Spleen (tissue), 7 donors: ENCODE measurements around the gene NT5C1A.

Experiments
- POLR2A ChIP-seq, 3 donors: fragments of 450-650 bp; IDR thresholded peaks; one replicate each; pipeline ENCODE4 v1.5.1; 2017; ENCODE audit warnings: antibody characterized with exemption in 3 of 3, mild to moderate bottlenecking in 1 of 3
- POLR2AphosphoS5 ChIP-seq, 3 donors: sonication (generic); formaldehyde crosslinking; IDR thresholded peaks; one replicate each; pipeline ENCODE4 v1.5.1; 2017; ENCODE audit warnings: antibody characterized with exemption in 3 of 3
- TF ChIP-seq, protein P1 (sequence below), 11 experiments: fragments of 200-600 bp in 7 of 11; fragments of 450-650 bp in 4 of 11; sonication (generic) in 4 of 11; IDR thresholded peaks in 8 of 11; conservative IDR thresholded peaks in 3 of 11; 1 replicate in 7 of 11; 2 replicates in 4 of 11; pipeline versions ENCODE4 v1.4.0 to v1.8.0; 2016 to 2021; ENCODE audit warnings: antibody characterized with exemption in 11 of 11, inconsistent platforms in 4 of 11, mild to moderate bottlenecking in 1 of 11
- donor health status: DM: no; HTN: no; CAD: no; lungs with moderate emphysema.
- donor health status: DM: no; HTN: no; CAD: no.
- donor health status: DM: no; HTN: no; CAD: no.

DNA sequence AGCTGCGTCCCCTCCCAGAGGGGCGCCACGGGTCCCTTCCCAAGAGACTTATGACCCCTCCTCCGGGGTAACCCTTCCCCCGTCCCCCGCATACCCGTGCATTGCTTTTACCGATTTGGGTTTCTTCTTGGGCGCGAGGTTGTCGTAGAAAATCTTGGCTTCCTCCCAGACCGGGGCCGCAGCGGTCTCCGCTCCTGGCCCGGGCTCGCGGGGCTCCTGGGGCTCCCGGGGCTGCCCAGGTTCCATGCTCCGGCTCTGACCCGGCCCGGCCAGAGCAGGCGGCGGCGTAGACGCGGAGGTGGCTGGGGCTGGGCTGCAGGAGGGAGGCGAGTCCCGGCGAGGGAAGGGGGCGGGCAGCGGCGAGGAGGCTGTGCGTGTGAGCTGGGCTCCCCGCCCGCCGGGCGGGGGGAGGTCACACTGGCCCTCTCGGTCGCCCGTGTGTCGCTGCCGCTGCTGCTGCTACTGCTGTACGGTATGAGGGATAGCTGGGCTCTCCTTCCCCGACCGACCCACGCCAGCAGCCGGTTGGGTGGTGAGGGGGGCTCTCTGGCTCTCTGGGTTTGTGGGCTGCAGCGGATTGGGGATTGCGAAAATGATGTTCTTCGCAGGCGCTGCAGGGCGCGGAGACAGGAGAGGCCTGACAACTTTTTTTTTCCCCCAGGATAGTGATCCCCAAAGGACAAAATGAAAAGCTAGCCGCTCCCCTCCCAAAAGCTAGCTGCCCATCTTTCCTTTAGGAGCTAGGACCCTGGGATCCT is at the start of gene NT5C1A:
- TF ChIP-seq, protein P1, sequence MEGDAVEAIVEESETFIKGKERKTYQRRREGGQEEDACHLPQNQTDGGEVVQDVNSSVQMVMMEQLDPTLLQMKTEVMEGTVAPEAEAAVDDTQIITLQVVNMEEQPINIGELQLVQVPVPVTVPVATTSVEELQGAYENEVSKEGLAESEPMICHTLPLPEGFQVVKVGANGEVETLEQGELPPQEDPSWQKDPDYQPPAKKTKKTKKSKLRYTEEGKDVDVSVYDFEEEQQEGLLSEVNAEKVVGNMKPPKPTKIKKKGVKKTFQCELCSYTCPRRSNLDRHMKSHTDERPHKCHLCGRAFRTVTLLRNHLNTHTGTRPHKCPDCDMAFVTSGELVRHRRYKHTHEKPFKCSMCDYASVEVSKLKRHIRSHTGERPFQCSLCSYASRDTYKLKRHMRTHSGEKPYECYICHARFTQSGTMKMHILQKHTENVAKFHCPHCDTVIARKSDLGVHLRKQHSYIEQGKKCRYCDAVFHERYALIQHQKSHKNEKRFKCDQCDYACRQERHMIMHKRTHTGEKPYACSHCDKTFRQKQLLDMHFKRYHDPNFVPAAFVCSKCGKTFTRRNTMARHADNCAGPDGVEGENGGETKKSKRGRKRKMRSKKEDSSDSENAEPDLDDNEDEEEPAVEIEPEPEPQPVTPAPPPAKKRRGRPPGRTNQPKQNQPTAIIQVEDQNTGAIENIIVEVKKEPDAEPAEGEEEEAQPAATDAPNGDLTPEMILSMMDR (IDR thresholded peaks at IDR 0.05 in 8 of 11, conservative IDR thresholded peaks at IDR 0.05 in 3 of 11) = no peak
- TF ChIP-seq POLR2A (IDR thresholded peaks at IDR 0.05) (no peak), POLR2AphosphoS5 (IDR thresholded peaks at IDR 0.05) (no peak)
